ENCODE measurements around the gene CFAP61. TPM values are rescaled to one million over a fixed set of nuclear protein-coding genes. Genes with fewer than 3 reads are reported as not detected.
"Not testable (repeated sequence)": the region's sequence is repeated elsewhere in the genome, so short reads cannot be mapped to it uniquely, and the experiment has no call there.

The CFAP61 gene
- total and polyA plus RNA-seq, 8 donors = 0.15 to 0.53 (median 0.33) TPM

DNA sequence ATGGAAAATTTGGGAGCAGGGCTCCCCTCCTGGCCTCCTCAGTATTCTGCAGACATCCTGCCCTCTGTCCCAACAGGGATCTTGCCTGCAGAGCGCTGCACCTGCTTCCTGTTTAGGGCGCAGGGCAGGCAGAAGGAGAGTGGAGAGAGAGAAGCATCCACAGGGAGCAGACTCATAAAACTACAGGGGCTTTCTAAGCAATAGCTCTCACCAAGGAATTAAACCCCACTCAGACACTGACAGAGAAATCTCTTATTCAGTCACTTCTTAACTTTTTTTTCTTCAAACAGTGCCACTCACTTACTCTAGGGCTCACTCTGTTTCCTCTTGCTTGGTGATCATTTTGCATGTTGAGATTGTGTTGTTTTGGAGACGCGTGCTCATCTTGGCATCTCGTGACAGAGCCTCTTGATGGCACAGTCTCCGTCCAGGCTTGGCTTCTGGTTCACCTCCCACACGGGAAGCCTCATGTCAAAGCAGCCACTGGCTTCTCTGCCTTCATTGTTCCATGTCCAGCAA is 162.5 kb downstream of the CFAP61 start:
- H3K27ac ChIP-seq = no peak overlapping the region
- intact Hi-C loops (cut with DNase I) = no loop called here
- no peak for DNase-seq
- H3K4me3 ChIP-seq = no peak overlapping the region
- H3K36me3 ChIP-seq = no peaks in the 10 kb centered on the region
- no peaks in the 10 kb centered on the region for H3K4me1 ChIP-seq
- TF ChIP-seq, protein P1, sequence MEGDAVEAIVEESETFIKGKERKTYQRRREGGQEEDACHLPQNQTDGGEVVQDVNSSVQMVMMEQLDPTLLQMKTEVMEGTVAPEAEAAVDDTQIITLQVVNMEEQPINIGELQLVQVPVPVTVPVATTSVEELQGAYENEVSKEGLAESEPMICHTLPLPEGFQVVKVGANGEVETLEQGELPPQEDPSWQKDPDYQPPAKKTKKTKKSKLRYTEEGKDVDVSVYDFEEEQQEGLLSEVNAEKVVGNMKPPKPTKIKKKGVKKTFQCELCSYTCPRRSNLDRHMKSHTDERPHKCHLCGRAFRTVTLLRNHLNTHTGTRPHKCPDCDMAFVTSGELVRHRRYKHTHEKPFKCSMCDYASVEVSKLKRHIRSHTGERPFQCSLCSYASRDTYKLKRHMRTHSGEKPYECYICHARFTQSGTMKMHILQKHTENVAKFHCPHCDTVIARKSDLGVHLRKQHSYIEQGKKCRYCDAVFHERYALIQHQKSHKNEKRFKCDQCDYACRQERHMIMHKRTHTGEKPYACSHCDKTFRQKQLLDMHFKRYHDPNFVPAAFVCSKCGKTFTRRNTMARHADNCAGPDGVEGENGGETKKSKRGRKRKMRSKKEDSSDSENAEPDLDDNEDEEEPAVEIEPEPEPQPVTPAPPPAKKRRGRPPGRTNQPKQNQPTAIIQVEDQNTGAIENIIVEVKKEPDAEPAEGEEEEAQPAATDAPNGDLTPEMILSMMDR (IDR thresholded peaks at IDR 0.05) = no peak
- no peak for ATAC-seq
- no peaks in the 10 kb centered on the region for H3K9me3 ChIP-seq
- no peak for FAIRE-seq
- WGBS, 2 donors = 70 to 72% methylated on average over 7 of the region's 7 CpGs
- H3K27me3 ChIP-seq = no peaks in the 10 kb centered on the region

DNA sequence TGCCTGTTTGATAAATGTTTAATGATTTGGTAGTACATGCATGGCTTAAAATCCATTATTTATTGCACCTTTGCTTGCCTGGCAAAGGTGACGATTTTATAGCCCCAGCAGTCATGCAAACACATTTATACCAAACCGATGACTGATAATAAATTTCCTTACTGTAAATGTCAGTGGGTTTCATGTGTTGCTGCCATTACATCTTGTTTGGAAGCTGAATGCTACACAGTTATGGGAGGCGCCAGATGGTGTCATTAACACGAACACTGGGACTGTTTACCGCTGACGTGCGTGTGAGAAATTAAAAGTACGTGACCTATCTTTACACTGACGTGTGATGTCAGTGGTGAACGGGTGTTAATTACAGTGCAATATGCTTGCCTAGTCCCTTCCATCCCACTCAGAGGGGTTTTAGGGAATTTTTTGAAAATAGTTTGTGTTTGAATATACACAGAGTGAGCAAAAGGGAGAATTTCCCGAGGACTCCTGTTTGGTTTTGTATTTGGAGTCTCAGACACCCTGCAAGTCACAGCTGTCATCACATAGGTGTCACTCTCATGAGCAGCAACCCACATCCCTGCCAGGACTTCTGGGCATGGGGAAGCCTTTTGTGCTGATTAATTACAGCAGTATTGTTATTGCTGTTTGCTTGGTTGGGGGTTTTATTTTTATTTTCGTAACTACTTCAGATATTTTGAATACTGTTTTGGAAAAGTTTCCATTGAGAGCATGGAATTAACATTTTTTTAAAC is 163.8 kb downstream of the CFAP61 start:
- TF ChIP-seq, protein P1 (IDR thresholded peaks at IDR 0.05) = no peak
- Histone ChIP-seq H3K27me3 (no peaks in the 10 kb centered on the region), H3K36me3 (no peaks in the 10 kb centered on the region), H3K27ac (no peak overlapping the region), H3K4me1 (no peaks in the 10 kb centered on the region), H3K4me3 (no peak overlapping the region), H3K9me3 (no peaks in the 10 kb centered on the region)
- 23 to 31% methylated on average over 12 of the region's 12 CpGs for WGBS, 2 donors
- intact Hi-C loops (cut with DNase I) = no loop called here
- ATAC-seq (peak in 2 of 4 donors; percentile 60 to 79), FAIRE-seq (no peak), DNase-seq (no peak)

DNA sequence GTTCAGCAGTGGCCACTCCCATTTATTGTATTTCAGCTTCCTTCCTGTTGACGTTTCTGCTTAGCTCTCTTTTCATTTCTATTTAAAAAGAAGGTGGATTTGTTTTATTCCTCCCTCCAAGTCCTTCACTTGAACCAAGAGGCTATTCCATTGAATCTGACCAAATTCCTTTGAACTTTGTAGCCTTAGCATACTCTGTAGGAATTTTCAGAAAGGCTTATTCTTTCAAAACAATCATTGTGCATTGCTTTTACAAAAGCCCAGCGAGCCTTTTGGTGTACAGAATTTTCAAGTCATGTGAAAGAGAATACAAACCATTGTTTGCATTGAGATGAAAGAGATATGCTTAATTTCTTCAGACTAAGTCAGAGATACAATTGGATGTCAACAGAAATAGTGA is 164.6 kb downstream of the CFAP61 start:
- no peak overlapping the region for H3K27ac ChIP-seq
- no peaks in the 10 kb centered on the region for H3K27me3 ChIP-seq
- H3K9me3 ChIP-seq = no peaks in the 10 kb centered on the region
- no peaks in the 10 kb centered on the region for H3K4me1 ChIP-seq
- 46 to 49% methylated on average over 2 of the region's 2 CpGs for WGBS, 2 donors
- ATAC-seq (no peak), FAIRE-seq (no peak), DNase-seq (no peak)
- TF ChIP-seq, protein P1 (IDR thresholded peaks at IDR 0.05) = no peak
- no peaks in the 10 kb centered on the region for H3K36me3 ChIP-seq
- no peak overlapping the region for H3K4me3 ChIP-seq
- intact Hi-C loops (cut with DNase I) = no loop called here

DNA sequence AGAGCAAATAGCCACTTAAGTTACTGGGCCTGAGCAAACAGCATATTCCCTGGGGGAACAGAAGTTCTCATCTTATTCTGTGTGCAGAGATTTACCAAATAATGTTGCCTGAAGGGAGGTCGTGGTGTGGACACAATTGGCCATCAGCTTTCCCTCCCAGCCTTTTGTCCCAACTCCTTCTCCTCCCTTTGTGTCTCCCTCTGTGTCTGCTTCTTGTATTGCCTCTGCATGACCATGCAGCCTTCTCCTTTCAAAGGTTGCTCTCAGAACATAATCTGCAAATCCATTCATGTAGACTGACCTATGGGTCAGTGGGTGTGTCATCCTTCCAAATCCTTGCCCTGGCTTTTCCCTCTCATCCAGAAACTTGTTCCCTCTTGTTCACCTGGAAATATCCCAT is 165.3 kb downstream of the CFAP61 start:
- intact Hi-C loops (cut with DNase I) = no loop called here
- no peak for FAIRE-seq
- no peaks in the 10 kb centered on the region for H3K4me1 ChIP-seq
- no peak for DNase-seq
- no peaks in the 10 kb centered on the region for H3K9me3 ChIP-seq
- H3K27me3 ChIP-seq = no peaks in the 10 kb centered on the region
- 25 to 40% methylated on average over 1 of the region's 1 CpG for WGBS, 2 donors
- TF ChIP-seq, protein P1 (IDR thresholded peaks at IDR 0.05) = no peak
- no peak overlapping the region for H3K4me3 ChIP-seq
- no peaks in the 10 kb centered on the region for H3K36me3 ChIP-seq
- ATAC-seq = no peak
- no peak overlapping the region for H3K27ac ChIP-seq

DNA sequence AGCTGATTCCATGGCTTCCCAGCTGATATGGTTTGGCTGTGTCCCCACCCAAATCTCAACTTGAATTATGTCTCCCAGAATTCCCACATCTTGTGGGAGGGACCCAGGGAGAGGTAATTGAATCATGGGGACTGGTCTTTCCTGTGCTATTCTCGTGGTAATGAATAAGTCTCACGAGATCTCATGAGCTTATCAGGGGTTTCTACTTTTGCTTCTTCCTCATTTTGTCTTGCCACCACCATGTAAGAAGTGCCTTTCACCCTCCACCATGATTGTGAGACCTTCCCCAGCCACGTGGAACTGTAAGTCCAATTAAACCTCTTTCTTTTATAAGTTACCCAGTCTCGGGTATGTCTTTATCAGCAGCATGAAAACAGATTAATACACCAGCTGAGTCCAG is 165.8 kb downstream of the CFAP61 start:
- WGBS, 2 donors = 73 to 81% methylated on average over 4 of the region's 4 CpGs
- H3K27me3 ChIP-seq; intact Hi-C loops (cut with DNase I); DNase-seq; H3K9me3 ChIP-seq; ATAC-seq; H3K4me3 ChIP-seq; FAIRE-seq; H3K36me3 ChIP-seq; H3K27ac ChIP-seq; H3K4me1 ChIP-seq: not testable (repeated sequence)

Measured in pancreas (tissue), 10 donors.